ENCODE results near the gene PARD3B.

Gene PARD3B

GRCh38 chr2:205032093-205032551 lies 486.8 kb downstream of the PARD3B start:
- DNase-seq = no peak

GRCh38 chr2:205033431-205033830 lies 488.2 kb downstream of the PARD3B start:
- DNase-seq = no peak

GRCh38 chr2:205034034-205034433 lies 488.8 kb downstream of the PARD3B start:
- DNase-seq = no peak

GRCh38 chr2:205040323-205040722 lies 495.0 kb downstream of the PARD3B start:
- DNase-seq = no peak

- no peak for DNase-seq
Observed at GRCh38 chr2:205041472-205042130, 496.3 kb downstream of the PARD3B start.

GRCh38 chr2:205043285-205043684 lies 498.0 kb downstream of the PARD3B start:
- DNase-seq = no peak

GRCh38 chr2:205045706-205046105 lies 500.4 kb downstream of the PARD3B start:
- DNase-seq = no peak

- no peak for DNase-seq
Observed at GRCh38 chr2:205047273-205047839, 502.1 kb downstream of the PARD3B start.

- no peak for DNase-seq
Observed at GRCh38 chr2:205051417-205051816, 506.1 kb downstream of the PARD3B start.

GRCh38 chr2:205052781-205053180 lies 507.5 kb downstream of the PARD3B start:
- no peak for DNase-seq

GRCh38 chr2:205053827-205054410 lies 508.6 kb downstream of the PARD3B start:
- DNase-seq = peak; percentile 41

- no peak for DNase-seq
Observed at GRCh38 chr2:205054789-205055188, 509.5 kb downstream of the PARD3B start.

- no peak for DNase-seq
Observed at GRCh38 chr2:205055251-205055650, 510.0 kb downstream of the PARD3B start.

- no peak for DNase-seq
Observed at GRCh38 chr2:205056151-205056561, 510.9 kb downstream of the PARD3B start.

- no peak for DNase-seq
Observed at GRCh38 chr2:205058409-205058808, 513.1 kb downstream of the PARD3B start.

- DNase-seq = no peak
Observed at GRCh38 chr2:205060269-205060668, 515.0 kb downstream of the PARD3B start.

GRCh38 chr2:205066081-205066480 lies 520.8 kb downstream of the PARD3B start:
- DNase-seq = no peak

GRCh38 chr2:205069928-205070327 lies 524.7 kb downstream of the PARD3B start:
- DNase-seq = no peak

- DNase-seq = no peak
Observed at GRCh38 chr2:205070889-205071288, 525.6 kb downstream of the PARD3B start.

- no peak for DNase-seq
Observed at GRCh38 chr2:205073433-205074020, 528.3 kb downstream of the PARD3B start.

- DNase-seq = no peak
Observed at GRCh38 chr2:205076405-205076804, 531.1 kb downstream of the PARD3B start.

GRCh38 chr2:205077159-205077558 lies 531.9 kb downstream of the PARD3B start:
- DNase-seq = no peak

- DNase-seq = no peak
Observed at GRCh38 chr2:205078762-205079161, 533.5 kb downstream of the PARD3B start.

- no peak for DNase-seq
Observed at GRCh38 chr2:205079173-205079572, 533.9 kb downstream of the PARD3B start.

Measured in DMS 273 treated with DMSO at 0.1 percent for 48 hours (cell line).